HG03139 (cell line): ENCODE results near the gene SMARCC2.
A peak's percentile ranks its signal among the peaks of the same experiment; 100 is the strongest.
"Not testable (repeated sequence)": the region's sequence is repeated elsewhere in the genome, so short reads cannot be mapped to it uniquely, and the experiment has no call there.

Experiments used
- ATAC-seq: cut with Tn5 transposase; IDR thresholded peaks from one replicate; pipeline ENCODE4 v1.9.1; 2021; ENCODE audit not compliant: unreplicated experiment

The SMARCC2 gene

DNA sequence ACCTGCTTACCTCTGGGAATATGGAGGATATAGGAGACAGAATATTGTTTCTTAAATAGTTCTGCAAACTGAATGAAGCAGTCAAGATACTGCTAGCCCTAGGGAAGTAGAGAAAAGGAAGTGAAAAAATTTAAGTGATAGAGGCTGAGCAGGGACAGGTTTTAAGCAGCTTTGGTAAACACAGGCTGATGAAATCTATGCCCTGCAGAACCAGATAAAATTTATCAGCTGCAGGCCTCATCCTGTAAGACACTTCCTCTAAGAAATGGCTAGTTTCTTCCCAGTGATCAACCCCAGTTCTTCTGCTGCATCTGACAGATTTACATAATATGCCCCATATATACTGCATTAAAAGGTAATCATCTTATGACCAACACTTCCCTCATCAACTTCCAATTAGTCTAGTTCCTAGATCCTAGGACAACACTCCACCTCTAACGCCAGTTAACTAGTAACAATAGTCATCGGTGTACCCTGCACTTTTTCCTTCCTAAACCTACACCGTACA lies 62.5 kb downstream of the SMARCC2 start:
- ATAC-seq, result no peak

GRCh38 chr12:56124133-56124532 lies 65.2 kb downstream of the SMARCC2 start:
- ATAC-seq, result no peak

- no peak for ATAC-seq
Measured at GRCh38 chr12:56122637-56123036, 66.6 kb downstream of the SMARCC2 start.

DNA sequence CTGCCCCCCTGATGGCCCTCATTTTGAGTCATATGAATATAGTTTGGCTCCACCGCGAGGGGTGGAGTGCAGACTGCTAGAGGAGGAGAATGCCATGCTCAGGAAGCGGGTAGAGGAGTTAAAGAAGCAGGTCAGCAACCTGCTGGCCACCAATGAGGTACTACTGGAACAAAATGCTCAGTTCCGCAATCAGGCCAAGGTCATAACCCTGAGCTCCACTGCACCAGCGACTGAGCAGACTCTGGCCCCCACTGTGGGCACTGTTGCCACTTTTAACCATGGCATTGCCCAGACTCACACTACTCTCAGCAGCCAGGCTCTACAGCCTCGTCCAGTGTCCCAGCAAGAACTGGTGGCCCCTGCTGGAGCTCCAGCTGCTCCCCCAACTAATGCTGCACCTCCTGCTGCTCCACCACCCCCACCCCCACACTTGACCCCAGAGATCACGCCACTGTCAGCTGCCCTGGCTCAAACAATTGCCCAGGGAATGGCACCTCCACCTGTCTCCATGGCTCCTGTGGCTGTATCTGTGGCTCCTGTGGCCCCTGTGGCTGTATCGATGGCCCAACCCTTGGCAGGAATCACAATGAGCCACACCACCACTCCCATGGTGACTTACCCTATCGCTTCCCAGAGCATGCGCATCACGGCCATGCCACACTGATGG lies 67.9 kb downstream of the SMARCC2 start:
- ATAC-seq, result no peak

GRCh38 chr12:56120158-56120846 lies 69.0 kb downstream of the SMARCC2 start:
- ATAC-seq, result no peak

GRCh38 chr12:56119361-56119796 lies 69.9 kb downstream of the SMARCC2 start:
- ATAC-seq, result no peak

DNA sequence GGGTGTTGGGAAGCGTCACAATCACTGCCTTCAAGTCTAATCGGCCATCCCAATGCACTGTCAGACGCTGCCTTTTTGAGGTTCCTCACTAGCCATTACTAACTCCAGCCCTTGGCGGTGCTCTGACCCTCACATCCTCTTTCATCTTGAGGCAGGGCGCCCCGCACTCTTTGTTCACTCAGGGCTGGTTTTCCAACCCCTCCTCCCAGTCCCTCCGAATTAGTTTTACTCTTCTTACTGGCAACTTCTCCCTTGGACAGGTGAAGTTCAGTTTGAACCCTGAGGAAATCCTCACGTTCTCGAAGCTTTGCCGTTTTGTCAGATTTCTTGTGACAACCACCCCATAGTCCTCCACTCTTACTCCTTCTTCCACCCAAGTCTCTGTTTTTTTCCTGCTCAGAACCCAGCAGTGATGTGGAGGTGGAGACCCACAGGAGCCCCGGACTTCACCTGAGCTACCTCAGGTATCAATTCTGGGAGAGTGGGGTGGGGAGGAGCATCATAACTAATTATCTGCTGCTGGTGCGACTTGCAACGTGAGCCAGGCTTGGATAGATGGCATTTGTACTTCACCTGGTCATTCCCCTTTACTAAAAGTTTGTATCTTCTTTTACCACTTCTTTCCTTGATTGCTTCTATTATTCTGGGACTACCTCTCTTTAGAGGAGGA lies 70.5 kb downstream of the SMARCC2 start:
- ATAC-seq, result no peak

DNA sequence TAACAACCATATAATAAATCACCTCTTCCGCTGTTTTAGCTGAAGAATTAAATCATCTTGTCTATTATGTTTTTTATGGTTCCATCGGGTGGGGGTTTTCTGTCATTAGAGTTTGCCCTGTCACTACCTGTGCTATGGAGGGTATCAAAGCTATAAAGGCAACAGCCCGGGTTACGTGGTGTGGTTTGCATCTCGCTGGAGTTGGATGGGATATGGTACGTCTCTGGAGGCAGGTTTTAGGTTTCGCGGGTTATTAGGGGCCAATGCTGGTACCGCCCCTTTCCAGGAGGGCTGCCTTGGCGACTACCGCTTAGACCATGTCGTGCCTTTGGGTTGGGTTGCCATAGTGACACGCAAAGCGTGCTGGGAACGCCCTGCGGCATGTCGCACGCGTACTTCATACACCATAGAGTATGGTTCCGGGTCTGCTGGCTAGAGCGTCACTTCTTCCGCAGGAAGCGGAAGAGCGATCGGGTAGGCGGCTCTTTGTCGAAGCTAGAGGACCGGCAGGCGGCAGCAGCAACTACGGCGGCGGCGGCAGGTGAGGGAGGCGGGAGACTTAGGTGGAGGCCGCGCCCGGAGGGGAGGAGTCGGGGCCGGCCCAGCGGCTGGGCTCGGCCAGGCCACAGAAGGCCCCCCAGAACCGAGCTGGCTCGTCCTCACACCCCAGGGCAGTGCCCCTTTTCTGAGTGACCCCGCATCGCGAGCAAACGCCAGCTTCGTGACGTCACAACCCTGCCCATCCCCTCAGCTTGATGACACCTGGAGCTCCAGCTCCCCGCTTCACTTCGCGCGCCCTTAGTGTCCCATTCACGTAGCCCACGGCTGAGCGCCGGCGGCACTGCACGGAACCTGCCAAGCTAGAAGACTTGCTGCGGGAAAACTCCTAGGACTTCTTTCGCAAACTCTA lies 71.2 kb downstream of the SMARCC2 start, which contains the start of gene ZC3H10:
Gene ZC3H10, plus strand, starts transcription at position 489 of the 910 bp plus-strand sequence. CDS start 2,297 bp downstream, outside the sequence.
- peak; percentile 74 for ATAC-seq

DNA sequence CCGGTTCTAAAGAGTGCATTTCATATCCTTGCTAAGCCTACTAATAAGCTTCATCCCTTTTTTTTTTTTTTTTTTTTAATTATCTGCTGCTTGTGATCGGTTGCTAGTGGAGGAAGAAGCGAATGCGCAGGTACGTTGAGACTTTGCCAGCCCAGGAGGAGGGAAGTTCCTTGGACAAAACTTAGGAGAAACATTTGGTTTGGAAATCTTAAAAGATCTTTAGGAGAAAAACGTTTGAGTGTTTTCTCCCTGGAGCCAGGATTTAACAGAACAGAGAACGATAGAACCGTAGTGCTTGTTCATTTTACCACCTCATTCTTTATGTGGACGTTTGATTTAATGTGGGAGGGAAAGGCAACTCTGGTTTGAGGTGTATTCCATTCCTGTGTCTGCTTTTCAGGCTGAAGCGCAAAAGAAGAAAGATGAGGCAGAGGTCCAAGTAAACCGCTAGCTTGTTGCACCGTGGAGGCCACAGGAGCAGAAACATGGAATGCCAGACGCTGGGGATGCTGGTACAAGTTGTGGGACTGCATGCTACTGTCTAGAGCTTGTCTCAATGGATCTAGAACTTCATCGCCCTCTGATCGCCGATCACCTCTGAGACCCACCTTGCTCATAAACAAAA lies 72.1 kb downstream of the SMARCC2 start:
- ATAC-seq, result not testable (repeated sequence)

- no peak for ATAC-seq
Measured at GRCh38 chr12:56116267-56117081, 72.8 kb downstream of the SMARCC2 start, which contains the start of gene RPL41. TSS of gene RPL41 (plus strand) at chr12:56116633.

GRCh38 chr12:56115329-56115728 lies 74.0 kb downstream of the SMARCC2 start:
- no peak for ATAC-seq

DNA sequence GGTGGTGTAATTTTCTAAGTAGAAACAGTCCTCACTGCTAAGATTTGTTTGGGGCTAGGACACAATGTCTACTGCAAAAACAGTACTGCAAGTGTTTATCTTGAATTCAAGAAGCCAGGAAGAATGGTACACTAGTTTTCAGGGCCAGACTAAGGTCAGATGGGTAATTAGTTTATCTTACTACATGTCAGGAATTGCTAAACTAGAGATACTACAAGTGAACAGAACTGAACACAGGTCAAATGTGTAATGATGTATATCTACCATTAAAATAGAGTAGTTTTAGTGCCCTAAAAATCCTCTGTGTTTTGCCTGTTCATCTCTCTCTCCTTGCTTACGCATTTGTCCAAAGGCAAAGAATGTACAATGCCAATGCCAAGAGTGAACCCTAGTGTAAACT lies 75.2 kb downstream of the SMARCC2 start:
- ATAC-seq, result no peak
